Spleen (tissue), 11 donors: Measurements from ENCODE around the gene GPR35. TPM values are rescaled to one million over a fixed set of nuclear protein-coding genes. Genes with fewer than 3 reads are reported as not detected.

Source experiments
- DNase-seq: peaks from one replicate; pipeline ENCODE4 v3.0.0-alpha.2; 2020
- H3K27ac ChIP-seq, 8 donors: fragments of 200-600 bp; sonication (generic) in 7 of 8; 1 replicate in 4 of 8; 2 replicates in 4 of 8; pipeline versions ENCODE4 v1.5.0 to v1.8.0; 2016 to 2021; ENCODE audit warnings: inconsistent platforms in 4 of 8, mild to moderate bottlenecking in 4 of 8, moderate library complexity in 1 of 8
- H3K27me3 ChIP-seq, 7 donors: fragments of 200-600 bp; sonication (generic) in 6 of 7; replicated peaks in 1 of 7; 1 replicate in 4 of 7; 2 replicates in 3 of 7; pipeline versions ENCODE4 v1.5.0 to v1.8.0; 2016 to 2021; ENCODE audit warnings: inconsistent platforms in 3 of 7, mild to moderate bottlenecking in 1 of 7
- H3K36me3 ChIP-seq, 6 donors: fragments of 200-600 bp; sonication (generic) in 5 of 6; 1 replicate in 4 of 6; 2 replicates in 2 of 6; pipeline versions ENCODE4 v1.5.0 to v1.8.0; 2016 to 2021; ENCODE audit warnings: inconsistent platforms in 2 of 6
- H3K4me1 ChIP-seq, 6 donors: fragments of 200-600 bp; sonication (generic) in 5 of 6; 1 replicate in 3 of 6; 2 replicates in 3 of 6; pipeline versions ENCODE4 v1.5.0 to v1.8.0; 2016 to 2021; ENCODE audit warnings: inconsistent platforms in 3 of 6
- H3K4me3 ChIP-seq, 8 donors: fragments of 200-600 bp; sonication (generic) in 7 of 8; 1 replicate in 4 of 8; 2 replicates in 4 of 8; pipeline versions ENCODE4 v1.5.0 to v1.8.0; 2016 to 2021; ENCODE audit warnings: inconsistent platforms in 4 of 8, mild to moderate bottlenecking in 4 of 8, moderate library complexity in 2 of 8
- H3K9me3 ChIP-seq, 8 donors: fragments of 200-600 bp; sonication (generic) in 7 of 8; 1 replicate in 4 of 8; 2 replicates in 4 of 8; pipeline versions ENCODE4 v1.5.0 to v1.8.0; 2016 to 2021; ENCODE audit warnings: inconsistent platforms in 4 of 8
- POLR2A ChIP-seq, 3 donors: fragments of 450-650 bp; IDR thresholded peaks; one replicate each; pipeline ENCODE4 v1.5.1; 2017; ENCODE audit warnings: antibody characterized with exemption in 3 of 3, mild to moderate bottlenecking in 1 of 3
- POLR2AphosphoS5 ChIP-seq, 3 donors: sonication (generic); formaldehyde crosslinking; IDR thresholded peaks; one replicate each; pipeline ENCODE4 v1.5.1; 2017; ENCODE audit warnings: antibody characterized with exemption in 3 of 3
- WGBS, 5 donors: extraction: QIAGEN DNeasy Blood & Tissue Kit in 3 of 5; methylation state at CpG; one replicate each; pipeline versions ENCODE4 v1.1.5 to v1.1.7; 2013 to 2018; 5-methylcytosine and 5-hydroxymethylcytosine counted together
- intact Hi-C: fragments of 100-400 bp; cut with DNase I; formaldehyde crosslinking; loops from one replicate; pipeline ENCODE4 v1.15.0; 2023; ENCODE audit warnings: low total_unique reads
- polyA plus RNA-seq, 3 donors: library from polyadenylated mRNA; stranded (reverse); fragments of 200-250 nt; gene quantifications; one replicate each; pipeline ENCODE4 v1.2.1, GENCODE V29; 2013
- total RNA-seq, 7 donors: library from RNA; depleted of rRNA in 3 of 7; stranded (reverse); fragments of >200 nt in 3 of 7; fragmentation: NEBNext Ultra II Directional in 4 of 7; extraction: Animal tissue kit (Norgen Biotek cat#: 25700) in 4 of 7; gene quantifications; one replicate each; pipeline versions ENCODE4 v1.1.0 to v1.2.1, GENCODE V29; 2016 to 2021
- TF ChIP-seq, protein P1 (sequence below), 11 experiments: fragments of 200-600 bp in 7 of 11; fragments of 450-650 bp in 4 of 11; sonication (generic) in 4 of 11; IDR thresholded peaks in 8 of 11; conservative IDR thresholded peaks in 3 of 11; 1 replicate in 7 of 11; 2 replicates in 4 of 11; pipeline versions ENCODE4 v1.4.0 to v1.8.0; 2016 to 2021; ENCODE audit warnings: antibody characterized with exemption in 11 of 11, inconsistent platforms in 4 of 11, mild to moderate bottlenecking in 1 of 11
- donor health status: healthy with polysubstance abuse.
- donor health status: DM: no; HTN: no; CAD: no; lungs with moderate emphysema.
- donor health status: DM: no; HTN: no; CAD: no.
- donor health status: Bipolar disorder and iron deficiency.
- donor health status: healthy.
- donor health status: DM: no; HTN: no; CAD: no.
- donor health status: DM: yes; HTN: yes; CAD: no.

The GPR35 gene
- total and polyA plus RNA-seq, 10 donors = 7.4 to 25.3 (median 18.3) TPM

DNA sequence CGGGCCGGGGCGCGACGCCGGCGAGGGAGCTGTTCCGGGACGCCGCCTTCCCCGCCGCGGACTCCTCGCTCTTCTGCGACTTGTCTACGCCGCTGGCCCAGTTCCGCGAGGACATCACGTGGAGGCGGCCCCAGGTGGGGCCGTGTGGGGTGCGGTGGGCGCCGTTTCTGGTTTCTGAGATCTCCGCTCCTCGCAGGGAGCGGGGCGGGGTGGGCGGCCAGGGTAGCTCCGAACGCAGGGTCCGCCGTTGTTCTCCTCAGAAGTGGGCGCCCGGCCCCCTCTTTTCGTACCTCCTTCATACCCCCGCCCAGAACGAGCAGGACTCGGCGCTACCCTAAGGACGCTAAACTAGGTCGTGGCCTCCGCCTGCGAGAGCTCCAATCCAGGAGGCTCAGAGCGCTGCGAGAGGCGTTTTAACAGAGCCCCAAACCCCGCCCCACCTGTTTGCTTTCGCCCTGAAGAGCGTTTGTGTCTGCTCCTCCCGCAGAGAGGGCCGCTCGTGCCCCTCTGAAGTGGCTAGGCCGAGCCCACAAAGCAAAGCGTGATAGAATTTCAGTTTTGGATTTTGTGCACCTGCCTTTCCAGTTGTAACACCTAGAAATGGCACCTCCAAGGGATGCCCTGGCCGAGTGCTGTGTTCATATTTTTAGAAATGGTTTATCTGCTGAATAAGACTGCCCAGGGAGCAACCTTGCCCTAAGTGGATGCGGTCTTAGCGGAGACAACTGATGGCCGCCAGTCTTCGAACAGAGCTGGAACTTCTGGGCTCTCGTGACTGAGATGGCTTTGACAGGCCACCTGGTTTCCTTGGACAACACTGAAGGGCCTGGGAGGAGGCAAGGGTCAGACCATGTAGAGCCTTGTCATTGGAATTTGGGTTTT lies 38.1 kb upstream of the GPR35 start:
- H3K36me3 ChIP-seq = peaks cover 0 to 31% (median 27%) of the 10 kb centered on the region in 6 donors
- 4 to 39% (median 7%) methylated on average over 8 to 62 of the region's 62 CpGs for WGBS, 5 donors
- intact Hi-C loops = no loop called here
- H3K4me3 ChIP-seq = peak overlapping the region; percentile 89 to 100 (median 96)
- peak overlapping the region; percentile 94 to 98 (median 97) for H3K27ac ChIP-seq
- H3K9me3 ChIP-seq = no peaks in the 10 kb centered on the region
- DNase-seq = peak; percentile 64
- peaks cover 28 to 86% (median 58%) of the 10 kb centered on the region in 6 donors for H3K4me1 ChIP-seq
- H3K27me3 ChIP-seq = no peaks in the 10 kb centered on the region
- TF ChIP-seq POLR2A (IDR thresholded peaks at IDR 0.05) (no peak), POLR2AphosphoS5 (IDR thresholded peaks at IDR 0.05) (no peak)
- TF ChIP-seq, protein P1, sequence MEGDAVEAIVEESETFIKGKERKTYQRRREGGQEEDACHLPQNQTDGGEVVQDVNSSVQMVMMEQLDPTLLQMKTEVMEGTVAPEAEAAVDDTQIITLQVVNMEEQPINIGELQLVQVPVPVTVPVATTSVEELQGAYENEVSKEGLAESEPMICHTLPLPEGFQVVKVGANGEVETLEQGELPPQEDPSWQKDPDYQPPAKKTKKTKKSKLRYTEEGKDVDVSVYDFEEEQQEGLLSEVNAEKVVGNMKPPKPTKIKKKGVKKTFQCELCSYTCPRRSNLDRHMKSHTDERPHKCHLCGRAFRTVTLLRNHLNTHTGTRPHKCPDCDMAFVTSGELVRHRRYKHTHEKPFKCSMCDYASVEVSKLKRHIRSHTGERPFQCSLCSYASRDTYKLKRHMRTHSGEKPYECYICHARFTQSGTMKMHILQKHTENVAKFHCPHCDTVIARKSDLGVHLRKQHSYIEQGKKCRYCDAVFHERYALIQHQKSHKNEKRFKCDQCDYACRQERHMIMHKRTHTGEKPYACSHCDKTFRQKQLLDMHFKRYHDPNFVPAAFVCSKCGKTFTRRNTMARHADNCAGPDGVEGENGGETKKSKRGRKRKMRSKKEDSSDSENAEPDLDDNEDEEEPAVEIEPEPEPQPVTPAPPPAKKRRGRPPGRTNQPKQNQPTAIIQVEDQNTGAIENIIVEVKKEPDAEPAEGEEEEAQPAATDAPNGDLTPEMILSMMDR (IDR thresholded peaks at IDR 0.05 in 8 of 11, conservative IDR thresholded peaks at IDR 0.05 in 3 of 11) = no peak

DNA sequence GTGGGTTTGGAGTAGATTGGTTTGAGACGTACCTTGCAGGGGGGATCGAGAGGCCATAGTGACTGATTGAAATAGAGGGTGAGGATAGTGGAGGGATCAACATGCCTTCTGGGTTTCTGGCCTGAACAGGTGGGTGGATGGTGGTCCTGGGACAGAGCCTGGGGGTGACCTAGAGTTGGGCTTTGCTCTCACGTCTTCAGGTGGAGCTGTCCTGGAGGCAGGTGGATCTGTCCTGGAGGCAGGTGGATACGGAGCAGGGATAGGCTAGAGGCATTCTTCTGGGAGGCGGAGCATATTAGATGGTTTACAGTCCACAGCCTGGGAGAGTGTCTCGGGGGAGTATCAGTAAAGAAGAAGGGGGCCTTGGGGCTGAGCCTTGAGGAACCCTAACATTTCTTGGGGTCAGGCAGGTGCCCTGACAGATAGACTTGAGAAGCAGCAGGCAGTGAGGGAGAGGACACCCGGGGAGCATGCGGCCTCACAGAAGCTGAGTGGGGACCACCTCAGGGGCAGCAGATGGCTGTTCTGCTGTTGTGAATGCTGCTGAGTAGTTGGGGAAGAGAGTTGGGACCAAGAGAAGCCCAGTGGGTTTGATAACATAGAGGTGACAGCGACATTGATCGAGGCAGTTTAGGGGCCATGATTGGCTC lies 37.1 kb upstream of the GPR35 start:
- H3K4me3 ChIP-seq = peak overlapping the region in 6 of 8 donors; percentile 2 to 100 (median 96)
- H3K9me3 ChIP-seq = no peaks in the 10 kb centered on the region
- 79 to 89% (median 88%) methylated on average over 10 of the region's 10 CpGs for WGBS, 5 donors
- H3K27me3 ChIP-seq = no peaks in the 10 kb centered on the region
- peak; percentile 42 for DNase-seq
- intact Hi-C loops = no loop called here
- peaks cover 28 to 76% (median 56%) of the 10 kb centered on the region in 6 donors for H3K4me1 ChIP-seq
- peak overlapping the region in 6 of 8 donors; percentile 26 to 98 (median 80) for H3K27ac ChIP-seq
- TF ChIP-seq, protein P1 (IDR thresholded peaks at IDR 0.05 in 8 of 11, conservative IDR thresholded peaks at IDR 0.05 in 3 of 11) = no peak
- TF ChIP-seq POLR2AphosphoS5 (IDR thresholded peaks at IDR 0.05) (no peak), POLR2A (IDR thresholded peaks at IDR 0.05) (no peak)
- H3K36me3 ChIP-seq = peaks cover 0 to 41% (median 36%) of the 10 kb centered on the region in 6 donors

DNA sequence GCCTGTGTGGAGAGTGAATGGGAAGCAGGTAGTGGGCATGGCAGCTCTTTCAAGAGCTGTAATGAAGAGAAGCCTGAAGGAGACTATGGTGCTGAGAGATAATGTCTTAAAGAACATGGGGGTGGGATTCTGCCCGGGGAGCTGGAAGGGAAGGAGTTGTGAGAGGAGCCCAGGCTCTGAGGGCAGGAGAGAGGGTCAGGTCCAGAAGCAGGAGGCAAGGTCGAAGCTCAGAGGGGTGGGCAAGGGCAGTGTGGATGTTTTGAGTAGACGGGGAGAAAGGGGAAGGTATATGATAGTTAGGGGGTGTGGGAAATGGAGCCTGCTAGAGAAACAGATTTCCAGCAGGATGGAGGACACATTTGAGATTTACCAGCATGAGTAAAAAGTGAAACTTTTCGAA lies 36.6 kb upstream of the GPR35 start:
- Histone ChIP-seq H3K27me3 (no peaks in the 10 kb centered on the region), H3K36me3 (peaks cover 0 to 47% (median 42%) of the 10 kb centered on the region in 6 donors), H3K9me3 (no peaks in the 10 kb centered on the region), H3K4me1 (peaks cover 28 to 71% (median 53%) of the 10 kb centered on the region in 6 donors), H3K4me3 (peak overlapping the region in 4 of 8 donors; percentile 1 to 96 (median 49)), H3K27ac (peak overlapping the region in 6 of 8 donors; percentile 26 to 98 (median 80))
- WGBS, 5 donors = 63 to 72% (median 70%) methylated on average over 4 of the region's 4 CpGs
- intact Hi-C loops = no loop called here
- TF ChIP-seq, protein P1 (IDR thresholded peaks at IDR 0.05 in 8 of 11, conservative IDR thresholded peaks at IDR 0.05 in 3 of 11) = no peak
- peak; percentile 52 for DNase-seq

DNA sequence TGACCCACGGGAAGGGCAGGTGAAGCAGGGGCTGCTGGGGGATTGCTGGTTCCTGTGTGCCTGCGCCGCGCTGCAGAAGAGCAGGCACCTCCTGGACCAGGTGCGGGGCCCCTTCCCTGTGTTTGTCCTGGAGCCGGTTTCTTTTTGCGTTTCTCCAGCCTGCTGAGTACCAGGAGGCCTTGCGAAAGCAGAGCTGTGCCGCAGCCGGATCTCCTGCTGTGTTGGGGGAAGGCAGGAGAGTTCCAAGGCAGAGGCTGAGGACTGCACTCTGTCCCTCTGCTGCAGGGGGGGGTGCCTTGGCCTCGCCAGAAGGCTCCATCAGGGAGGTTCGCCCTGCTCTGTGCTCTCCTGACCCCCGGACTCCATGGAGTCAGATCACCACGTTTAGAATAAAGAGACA lies 35.9 kb upstream of the GPR35 start:
- Histone ChIP-seq H3K27me3 (no peaks in the 10 kb centered on the region), H3K9me3 (no peaks in the 10 kb centered on the region), H3K36me3 (peaks cover 0 to 54% (median 48%) of the 10 kb centered on the region in 6 donors), H3K27ac (peak overlapping the region in 5 of 8 donors; percentile 59 to 98 (median 95)), H3K4me1 (peaks cover 23 to 64% (median 48%) of the 10 kb centered on the region in 6 donors), H3K4me3 (peak overlapping the region in 3 of 8 donors; percentile 1 to 96 (median 17))
- TF ChIP-seq POLR2A (IDR thresholded peaks at IDR 0.05) (no peak), POLR2AphosphoS5 (IDR thresholded peaks at IDR 0.05) (peak in 1 of 3 donors; percentile 33)
- TF ChIP-seq, protein P1 (IDR thresholded peaks at IDR 0.05 in 8 of 11, conservative IDR thresholded peaks at IDR 0.05 in 3 of 11) = no peak
- intact Hi-C loops = no loop called here
- peak; percentile 71 for DNase-seq
- WGBS, 5 donors = 71 to 83% (median 80%) methylated on average over 12 to 14 of the region's 14 CpGs
